SIG-M5 treated with dmso at 0.1 percent for 504 hours (cell line): ENCODE data around the gene PLSCR3.
A peak's percentile ranks its signal among the peaks of the same experiment; 100 is the strongest.

Source experiments
- DNase-seq: peaks from one replicate; lab custom pipeline; 2025; ENCODE audit not compliant: unreplicated experiment; lab: John Stamatoyannopoulos, UW

Gene PLSCR3

DNA sequence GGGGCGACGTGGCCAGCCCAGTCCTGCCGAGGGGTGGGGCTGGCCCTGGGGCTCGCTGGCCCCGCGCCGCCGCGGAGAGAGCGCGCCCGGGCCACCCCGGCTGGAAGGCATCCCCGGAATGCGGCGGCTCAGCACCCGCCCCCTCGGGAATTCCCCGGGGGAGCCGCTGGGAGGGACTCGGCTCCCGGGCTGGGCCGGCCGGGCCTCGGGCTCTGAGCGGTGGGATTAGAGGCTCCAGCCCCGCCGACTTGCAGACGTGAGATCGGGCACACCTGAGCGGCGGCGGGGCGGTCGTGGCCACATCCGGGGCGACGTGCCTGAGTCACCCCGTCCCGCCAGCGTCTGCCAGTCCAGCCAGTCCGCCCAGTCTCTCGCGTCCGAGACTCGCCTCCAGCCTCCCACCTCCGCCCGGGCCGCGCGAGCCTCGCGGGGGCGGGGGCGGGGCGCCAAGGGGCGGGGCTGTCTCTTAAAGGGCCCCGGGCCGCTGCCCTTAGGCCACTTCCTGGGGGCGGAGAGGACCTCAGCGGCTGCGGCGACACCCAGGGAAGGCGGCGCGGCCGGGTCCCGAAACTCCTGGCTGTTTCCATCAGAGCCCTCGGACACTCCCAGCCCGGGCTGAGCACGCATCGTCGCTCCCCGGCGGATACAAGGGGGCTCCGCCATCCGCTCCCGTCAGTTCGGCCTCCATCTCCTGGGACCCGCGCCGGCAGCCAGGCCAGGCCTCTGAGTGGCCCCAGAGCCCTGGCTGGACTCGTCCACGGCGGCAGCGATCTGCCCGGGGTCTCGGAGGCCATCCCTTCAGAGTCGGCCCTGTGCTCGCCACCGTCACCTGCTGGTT, 42.4 kb downstream of the PLSCR3 start, which contains the start of gene KCTD11:
Gene KCTD11, plus strand, starts transcription at position 498 of the 838 bp plus-strand sequence.
- DNase-seq, result peak; percentile 76

DNA sequence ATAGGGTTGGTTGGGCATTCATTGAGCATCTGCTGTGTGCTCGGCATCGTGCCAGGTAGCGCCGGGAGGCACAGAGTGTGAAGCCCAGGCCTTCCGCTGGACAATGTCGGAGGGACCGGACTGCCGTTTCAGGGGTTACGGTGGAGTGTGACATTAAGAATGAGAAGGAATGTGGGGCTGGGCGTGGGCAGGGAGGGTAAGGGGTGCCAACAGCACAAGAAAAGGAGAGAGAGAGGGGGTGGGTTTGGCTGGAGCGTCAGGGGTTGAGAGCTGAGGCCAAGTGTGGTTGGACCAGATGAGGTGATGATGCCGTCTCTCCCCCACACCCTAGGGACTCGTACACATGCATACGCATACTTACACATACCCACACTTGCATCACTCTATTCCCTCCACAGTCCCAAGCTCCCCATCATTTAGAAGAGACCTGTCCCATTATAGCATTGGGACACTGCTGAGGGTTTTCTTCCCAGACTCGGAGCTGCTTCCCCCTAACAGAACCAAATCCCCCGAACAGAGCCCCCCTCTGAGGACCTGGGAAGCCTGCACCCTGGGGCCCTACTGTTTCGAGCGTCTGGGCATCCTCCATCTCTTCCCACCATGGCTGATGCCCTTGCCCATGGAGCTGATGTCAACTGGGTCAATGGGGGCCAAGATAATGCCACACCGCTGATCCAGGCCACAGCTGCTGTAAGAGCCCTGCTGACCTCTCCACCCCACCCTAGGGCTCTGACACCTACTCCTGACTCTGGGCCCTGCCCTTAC, 45.7 kb downstream of the PLSCR3 start:
- no peak for DNase-seq

DNA sequence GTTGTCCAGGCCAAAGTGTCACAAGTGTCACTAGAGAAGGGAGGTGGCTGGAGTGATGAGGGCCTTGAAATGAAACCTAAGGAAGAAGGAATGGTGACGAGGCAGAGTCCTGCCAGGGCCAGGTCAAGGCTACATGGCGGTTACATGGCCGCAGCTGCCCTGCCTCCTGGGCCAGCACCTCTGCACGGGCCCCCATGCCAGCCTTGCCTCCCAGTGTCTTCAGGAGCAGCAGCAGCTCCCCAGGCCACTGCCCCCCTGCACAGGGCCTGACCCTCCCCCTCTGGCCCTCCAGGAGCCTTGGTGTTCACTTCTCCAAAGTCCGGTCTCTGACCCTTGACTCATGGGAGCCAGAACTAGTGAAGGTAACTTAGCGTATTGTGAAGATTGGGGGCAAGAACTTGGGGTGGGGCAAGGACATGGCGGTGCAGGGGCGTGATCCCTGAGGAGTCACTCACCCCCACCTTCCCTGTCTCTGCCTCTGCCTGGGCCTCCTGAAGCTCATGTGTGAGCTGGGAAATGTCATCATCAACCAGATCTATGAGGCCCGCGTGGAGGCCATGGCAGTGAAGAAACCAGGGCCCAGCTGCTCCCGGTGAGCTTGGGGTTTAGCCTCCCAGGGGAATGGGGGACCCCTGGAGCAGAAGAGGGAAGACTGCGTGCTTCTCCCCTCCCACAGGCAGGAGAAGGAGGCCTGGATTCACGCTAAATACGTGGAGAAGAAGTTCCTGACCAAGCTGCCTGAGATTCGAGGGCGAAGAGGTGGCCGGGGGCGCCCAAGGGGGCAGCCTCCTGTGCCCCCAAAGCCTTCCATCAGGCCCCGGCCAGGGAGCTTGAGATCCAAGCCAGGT, 46.5 kb downstream of the PLSCR3 start:
- DNase-seq, result no peak

DNA sequence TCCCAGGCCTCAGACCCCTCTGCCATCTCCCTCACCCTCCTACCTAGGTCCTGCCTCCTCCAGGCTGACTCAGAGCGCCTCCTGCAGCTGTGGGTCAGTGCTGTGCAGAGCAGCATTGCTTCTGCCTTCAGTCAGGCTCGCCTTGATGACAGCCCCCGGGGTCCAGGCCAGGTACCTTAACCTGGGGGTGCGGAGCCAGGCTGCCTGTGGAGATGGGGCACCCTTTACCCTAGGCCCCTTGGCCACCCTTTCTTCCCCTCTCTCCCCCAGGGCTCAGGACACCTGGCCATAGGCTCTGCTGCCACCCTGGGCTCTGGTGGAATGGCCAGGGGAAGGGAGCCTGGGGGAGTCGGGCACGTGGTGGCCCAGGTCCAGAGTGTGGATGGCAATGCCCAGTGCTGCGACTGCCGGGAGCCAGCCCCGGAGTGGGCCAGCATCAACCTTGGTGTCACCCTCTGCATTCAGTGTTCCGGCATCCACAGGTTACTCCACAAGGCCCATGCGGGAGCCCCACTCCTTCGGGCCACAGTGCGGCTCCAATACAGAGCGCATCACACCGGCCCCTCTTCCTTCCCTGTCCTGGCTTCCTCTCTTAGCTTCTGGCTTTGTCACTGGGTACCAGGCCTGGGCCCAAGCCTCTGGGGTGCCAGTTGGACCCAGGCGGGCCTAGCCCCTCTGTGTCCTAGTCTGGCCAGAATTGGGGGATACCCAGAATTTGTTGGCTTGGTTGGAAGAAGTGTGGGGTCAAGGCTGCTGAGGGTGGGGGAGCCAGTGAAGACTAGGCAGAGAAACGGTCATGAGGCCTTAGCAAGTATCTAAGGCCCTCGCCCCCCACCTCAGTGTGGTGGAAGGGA, 47.3 kb downstream of the PLSCR3 start:
- no peak for DNase-seq

DNA sequence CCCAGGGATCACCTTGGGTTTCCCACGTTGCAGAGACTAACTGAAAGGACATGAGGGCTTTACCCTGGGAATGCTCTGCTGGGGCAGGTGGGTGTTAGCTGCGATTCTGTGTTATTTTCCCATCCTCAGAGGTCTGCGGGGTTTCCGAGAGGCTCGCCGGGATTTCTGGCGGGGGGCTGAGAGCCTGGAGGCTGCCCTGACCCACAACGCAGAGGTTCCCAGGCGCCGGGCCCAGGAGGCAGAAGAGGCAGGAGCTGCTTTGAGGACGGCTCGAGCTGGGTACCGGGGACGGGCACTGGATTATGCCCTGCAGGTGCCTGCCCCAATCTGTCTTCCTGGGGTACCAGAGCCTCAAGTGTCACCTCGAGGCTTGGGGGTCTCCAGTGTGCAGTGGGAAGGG, 51.1 kb downstream of the PLSCR3 start:
- DNase-seq, result no peak

DNA sequence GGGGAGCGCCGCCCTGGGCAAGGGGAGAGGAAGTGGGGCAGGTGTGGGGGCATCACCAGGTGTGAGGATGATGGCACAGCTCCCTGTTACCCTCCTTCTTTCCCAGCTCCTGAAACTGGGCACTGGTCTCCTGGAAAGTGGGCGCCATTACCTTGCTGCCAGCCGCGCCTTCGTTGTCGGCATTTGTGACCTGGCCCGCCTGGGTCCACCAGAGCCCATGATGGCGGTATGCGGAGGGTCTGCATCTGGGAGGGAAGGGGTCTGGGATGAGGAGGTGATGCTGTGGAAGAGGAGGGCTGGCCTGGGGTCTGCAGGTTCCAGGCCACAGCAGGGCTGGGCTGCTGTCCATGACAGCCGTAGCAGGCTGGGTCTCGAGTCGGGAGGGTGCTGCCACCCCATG, 52.5 kb downstream of the PLSCR3 start:
- no peak for DNase-seq

DNA sequence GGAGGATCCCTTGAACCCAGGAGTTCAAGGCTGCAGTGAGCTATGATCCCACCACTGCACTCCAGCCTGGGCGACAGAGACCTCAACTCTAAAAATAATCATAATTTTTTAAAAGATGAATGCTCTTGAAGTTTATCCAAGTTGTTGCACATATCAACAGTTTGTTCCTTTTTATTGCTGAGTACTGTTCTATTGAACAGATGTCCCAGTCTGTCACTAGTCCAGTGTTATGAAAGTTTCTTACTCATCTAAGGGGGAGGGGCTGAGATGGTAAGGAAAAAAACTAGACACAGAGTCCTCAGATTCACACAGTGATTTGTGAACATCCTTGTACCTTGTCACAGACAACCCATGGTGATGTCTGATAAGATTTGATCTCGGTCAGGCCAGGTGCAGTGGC, 54.1 kb downstream of the PLSCR3 start:
- DNase-seq, result peak; percentile 38
